Gastroesophageal sphincter (tissue), 4 donors: ENCODE data around the gene CCDC169. TPM values are rescaled to one million over a fixed set of nuclear protein-coding genes. Genes with fewer than 3 reads are reported as not detected.
"Not testable (repeated sequence)": the region's sequence is repeated elsewhere in the genome, so short reads cannot be mapped to it uniquely, and the experiment has no call there.

Experiments used
- ATAC-seq: fragments of 150-250 bp; one replicate; pipeline ENCODE4 v1.9.1; 2016; ENCODE audit warnings: mild to moderate bottlenecking, moderate library complexity
- H3K27ac ChIP-seq, 4 donors: fragments of 200-600 bp; sonication (generic) in 3 of 4; 1 replicate in 3 of 4; 2 replicates in 1 of 4; pipeline ENCODE4 v1.5.1; 2016 to 2019
- H3K27me3 ChIP-seq: fragments of 200-600 bp; sonication (generic); one replicate; pipeline ENCODE4 v1.5.1; 2019
- H3K36me3 ChIP-seq, 2 donors: fragments of 200-600 bp; sonication (generic); one replicate each; pipeline ENCODE4 v1.5.1; 2019; ENCODE audit warnings: control low read depth in 1 of 2
- H3K4me1 ChIP-seq, 3 donors: fragments of 200-600 bp; sonication (generic); 1 replicate in 2 of 3; 2 replicates in 1 of 3; pipeline ENCODE4 v1.5.1; 2016 to 2019; ENCODE audit warnings: control low read depth in 2 of 3
- H3K4me3 ChIP-seq, 2 donors: fragments of 200-600 bp; sonication (generic); one replicate each; pipeline ENCODE4 v1.5.1; 2019; ENCODE audit warnings: mild to moderate bottlenecking in 1 of 2, moderate library complexity in 1 of 2
- H3K9me3 ChIP-seq, 3 donors: fragments of 200-600 bp; sonication (generic); one replicate each; pipeline ENCODE4 v1.5.1; 2017 to 2019; ENCODE audit warnings: control low read depth in 2 of 3
- EP300 ChIP-seq: sonication (generic); formaldehyde crosslinking; IDR thresholded peaks from one replicate; pipeline ENCODE4 v1.6.1; 2017; ENCODE audit warnings: antibody characterized with exemption, mild to moderate bottlenecking
- POLR2A ChIP-seq, 2 donors: fragments of 450-650 bp; IDR thresholded peaks; one replicate each; pipeline ENCODE4 v1.6.1; 2017; ENCODE audit warnings: antibody characterized with exemption in 2 of 2, mild to moderate bottlenecking in 2 of 2, moderate library complexity in 1 of 2
- POLR2AphosphoS5 ChIP-seq: sonication (generic); formaldehyde crosslinking; IDR thresholded peaks from one replicate; pipeline ENCODE4 v1.6.1; 2017; ENCODE audit warnings: antibody characterized with exemption
- WGBS, 2 donors: methylation state at CpG; one replicate each; pipeline ENCODE4 v1.1.5; 2018; ENCODE audit warnings: low coverage in 1 of 2; 5-methylcytosine and 5-hydroxymethylcytosine counted together
- total RNA-seq, 4 donors: library from RNA; depleted of rRNA; stranded (reverse); fragments of >200 nt; gene quantifications; one replicate each; pipeline ENCODE4 v1.1.0, GENCODE V29; 2016
- TF ChIP-seq, protein P1 (sequence below), 4 experiments: fragments of 200-600 bp in 2 of 4; fragments of 450-650 bp in 2 of 4; sonication (generic) in 1 of 4; IDR thresholded peaks; one replicate each; pipeline ENCODE4 v1.5.1; 2017 to 2019; ENCODE audit warnings: antibody characterized with exemption in 4 of 4, mild to moderate bottlenecking in 2 of 4, moderate library complexity in 2 of 4

Gene CCDC169
- total RNA-seq, 4 donors from 2014 or later: 0.46 to 5.6 (median 0.94) TPM; not detected in 1

DNA sequence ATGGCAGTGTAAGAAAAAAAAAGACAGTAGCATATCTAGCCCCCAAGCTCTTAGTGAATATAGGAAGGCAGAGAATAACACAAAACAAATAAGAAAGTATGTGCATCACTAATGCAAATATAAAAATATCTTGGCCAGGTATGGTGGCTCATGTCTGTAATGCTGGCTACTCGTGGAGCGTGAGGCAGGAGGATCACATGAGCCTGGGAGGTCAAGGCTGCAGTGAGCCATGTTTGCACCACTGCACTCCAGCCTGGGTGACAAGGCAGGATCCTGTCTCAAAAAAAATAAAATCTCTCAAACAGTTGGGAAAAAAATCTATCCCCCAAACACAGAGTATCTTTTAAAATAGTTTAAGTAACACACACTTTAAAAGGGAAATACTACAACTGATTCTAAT lies 31.2 kb upstream of the CCDC169 start:
- Histone ChIP-seq H3K9me3 (no peaks in the 10 kb centered on the region), H3K36me3 (peaks cover 16 to 74% of the 10 kb centered on the region in 2 donors), H3K4me1 (peaks cover 0 to 57% (median 8%) of the 10 kb centered on the region in 3 donors), H3K27ac (no peak overlapping the region), H3K27me3 (no peaks in the 10 kb centered on the region), H3K4me3 (no peak overlapping the region)
- ATAC-seq: no peak
- 90% methylated on average over 2 of the region's 2 CpGs; no CpG with 5 or more reads in 1 of the 2 donors for WGBS, 2 donors
- TF ChIP-seq EP300 (no peak), POLR2AphosphoS5 (no peak), POLR2A (IDR thresholded peaks at IDR 0.05) (no peak)
- TF ChIP-seq, protein P1, sequence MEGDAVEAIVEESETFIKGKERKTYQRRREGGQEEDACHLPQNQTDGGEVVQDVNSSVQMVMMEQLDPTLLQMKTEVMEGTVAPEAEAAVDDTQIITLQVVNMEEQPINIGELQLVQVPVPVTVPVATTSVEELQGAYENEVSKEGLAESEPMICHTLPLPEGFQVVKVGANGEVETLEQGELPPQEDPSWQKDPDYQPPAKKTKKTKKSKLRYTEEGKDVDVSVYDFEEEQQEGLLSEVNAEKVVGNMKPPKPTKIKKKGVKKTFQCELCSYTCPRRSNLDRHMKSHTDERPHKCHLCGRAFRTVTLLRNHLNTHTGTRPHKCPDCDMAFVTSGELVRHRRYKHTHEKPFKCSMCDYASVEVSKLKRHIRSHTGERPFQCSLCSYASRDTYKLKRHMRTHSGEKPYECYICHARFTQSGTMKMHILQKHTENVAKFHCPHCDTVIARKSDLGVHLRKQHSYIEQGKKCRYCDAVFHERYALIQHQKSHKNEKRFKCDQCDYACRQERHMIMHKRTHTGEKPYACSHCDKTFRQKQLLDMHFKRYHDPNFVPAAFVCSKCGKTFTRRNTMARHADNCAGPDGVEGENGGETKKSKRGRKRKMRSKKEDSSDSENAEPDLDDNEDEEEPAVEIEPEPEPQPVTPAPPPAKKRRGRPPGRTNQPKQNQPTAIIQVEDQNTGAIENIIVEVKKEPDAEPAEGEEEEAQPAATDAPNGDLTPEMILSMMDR (IDR thresholded peaks at IDR 0.05): no peak

DNA sequence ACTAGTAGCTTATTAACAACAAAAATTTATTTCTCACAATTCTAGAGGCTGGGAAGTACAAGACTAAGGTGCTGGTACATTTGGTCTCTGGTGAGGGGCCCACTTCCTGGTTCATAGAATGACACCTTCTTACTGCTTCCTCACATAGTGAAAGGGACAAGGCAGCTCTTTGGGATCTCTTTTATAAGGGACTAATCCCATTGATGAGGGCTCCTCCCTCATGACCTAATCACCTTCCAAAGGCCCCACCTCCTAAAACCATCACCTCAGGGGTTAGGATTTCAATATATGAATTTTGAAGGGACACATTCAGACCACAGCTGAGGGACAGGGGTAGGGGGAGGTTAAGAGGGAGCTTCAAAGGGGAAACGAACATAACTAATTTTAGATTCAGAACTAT lies 28.3 kb upstream of the CCDC169 start:
- H3K27ac ChIP-seq: no peak overlapping the region
- ATAC-seq: no peak
- no peaks in the 10 kb centered on the region for H3K27me3 ChIP-seq
- WGBS, 2 donors: 86 to 88% methylated on average over 1 of the region's 1 CpG
- peaks cover 11 to 93% of the 10 kb centered on the region in 2 donors for H3K36me3 ChIP-seq
- H3K9me3 ChIP-seq: no peaks in the 10 kb centered on the region
- peaks cover 0 to 28% (median 5%) of the 10 kb centered on the region in 3 donors for H3K4me1 ChIP-seq
- TF ChIP-seq POLR2AphosphoS5 (no peak), EP300 (no peak)
- TF ChIP-seq, protein P1 (IDR thresholded peaks at IDR 0.05): no peak
- H3K4me3 ChIP-seq: no peak overlapping the region

GRCh38 chr13:36324881-36325280 lies 27.3 kb upstream of the CCDC169 start:
- peaks cover 9 to 86% of the 10 kb centered on the region in 2 donors for H3K36me3 ChIP-seq
- H3K4me3 ChIP-seq, H3K27me3 ChIP-seq, ATAC-seq, H3K9me3 ChIP-seq, H3K27ac ChIP-seq: not testable (repeated sequence)
- WGBS, 2 donors: 57 to 73% methylated on average over 1 to 5 of the region's 5 CpGs
- H3K4me1 ChIP-seq: peaks cover 0 to 17% (median 3%) of the 10 kb centered on the region in 3 donors

GRCh38 chr13:36323951-36324566 lies 26.4 kb upstream of the CCDC169 start:
- Histone ChIP-seq H3K36me3 (peaks cover 9 to 84% of the 10 kb centered on the region in 2 donors), H3K4me3 (no peak overlapping the region), H3K27me3 (no peaks in the 10 kb centered on the region), H3K9me3 (no peaks in the 10 kb centered on the region), H3K27ac (no peak overlapping the region), H3K4me1 (peaks cover 0 to 9% (median 0%) of the 10 kb centered on the region in 3 donors)
- TF ChIP-seq EP300 (no peak), POLR2A (IDR thresholded peaks at IDR 0.05) (no peak), POLR2AphosphoS5 (no peak)
- TF ChIP-seq, protein P1 (IDR thresholded peaks at IDR 0.05): no peak
- ATAC-seq: no peak
- 92 to 100% methylated on average over 1 of the region's 1 CpG for WGBS, 2 donors

GRCh38 chr13:36323408-36323807 lies 25.8 kb upstream of the CCDC169 start:
- Histone ChIP-seq H3K36me3 (peaks cover 6 to 77% of the 10 kb centered on the region in 2 donors), H3K4me3 (no peak overlapping the region), H3K27me3 (no peaks in the 10 kb centered on the region), H3K27ac (no peak overlapping the region), H3K9me3 (no peaks in the 10 kb centered on the region), H3K4me1 (peaks cover 0 to 3% (median 0%) of the 10 kb centered on the region in 3 donors)
- no peak for ATAC-seq
- WGBS, 2 donors: 89 to 93% methylated on average over 3 of the region's 3 CpGs
- TF ChIP-seq POLR2AphosphoS5 (no peak), EP300 (no peak), POLR2A (IDR thresholded peaks at IDR 0.05) (no peak)
- TF ChIP-seq, protein P1 (IDR thresholded peaks at IDR 0.05): no peak

DNA sequence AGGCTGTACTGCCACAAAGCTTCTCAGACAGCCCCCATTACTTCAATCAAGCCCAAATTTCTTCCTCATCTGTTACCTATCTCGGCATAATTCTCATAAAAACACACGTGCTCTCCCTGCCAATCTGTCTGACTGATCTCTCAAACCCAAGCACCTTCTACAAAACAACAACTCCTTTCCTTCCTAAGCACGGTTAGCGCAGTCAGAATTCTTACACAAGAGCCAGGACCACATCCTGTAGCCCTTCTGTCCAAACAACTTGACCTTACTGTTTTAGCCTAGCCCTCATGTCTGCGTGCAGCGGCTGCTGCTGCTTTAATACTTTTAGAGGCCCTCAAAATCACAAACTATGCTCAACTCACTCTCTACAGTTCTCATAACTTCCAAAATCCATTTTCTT lies 22.2 kb upstream of the CCDC169 start:
- H3K9me3 ChIP-seq, H3K27ac ChIP-seq, H3K4me1 ChIP-seq, H3K27me3 ChIP-seq, H3K4me3 ChIP-seq, ATAC-seq: not testable (repeated sequence)
- H3K36me3 ChIP-seq: peaks cover 6 to 45% of the 10 kb centered on the region in 2 donors
- WGBS, 2 donors: 62 to 93% methylated on average over 3 to 6 of the region's 6 CpGs
